GM12874 (cell line): ENCODE results near the gene LCK.
A peak's percentile ranks its signal among the peaks of the same experiment; 100 is the strongest.

Source experiments
- CTCF ChIP-seq: IDR thresholded peaks from 2 replicates; pipeline ENCODE4 v1.5.1; 2011; ENCODE audit warnings: low read depth, mild to moderate bottlenecking, control low read depth, low read length, moderate library complexity; ENCODE audit not compliant: insufficient read depth

LCK gene

GRCh38 chr1:32228771-32229170 is 22.3 kb upstream of the LCK start:
- no peak for TF ChIP-seq CTCF

GRCh38 chr1:32231843-32232432 is 19.1 kb upstream of the LCK start:
- no peak for TF ChIP-seq CTCF

- TF ChIP-seq CTCF: no peak
Observed at GRCh38 chr1:32232558-32233304, 18.3 kb upstream of the LCK start.

GRCh38 chr1:32234792-32235191 is 16.3 kb upstream of the LCK start:
- TF ChIP-seq CTCF: no peak

GRCh38 chr1:32239337-32239736 is 11.7 kb upstream of the LCK start:
- no peak for TF ChIP-seq CTCF

- TF ChIP-seq CTCF: no peak
Observed at GRCh38 chr1:32239790-32240139, 11.3 kb upstream of the LCK start.

- TF ChIP-seq CTCF: peak; percentile 34; the same call in 1 of the 2 replicates
Observed at GRCh38 chr1:32240140-32240951, 10.7 kb upstream of the LCK start.
